Measurements from ENCODE around the gene TLR6.

The TLR6 gene

GRCh38 chr4:38867478-38868058 is 11.0 kb upstream of the TLR6 start, which contains the start of gene FAM114A1 (continued):
- TF ChIP-seq ZNF18 (tag by site-specific recombination; IDR thresholded peaks at IDR 0.05) (no peak), ZNF426 (tag by site-specific recombination; IDR thresholded peaks at IDR 0.05) (no peak), ZNF629 (tag by site-specific recombination; IDR thresholded peaks at IDR 0.05) (no peak), ZNF169 (tag by site-specific recombination; IDR thresholded peaks at IDR 0.05) (no peak), ZNF513 (tag by site-specific recombination; IDR thresholded peaks at IDR 0.05) (no peak), ZNF280C (tag by site-specific recombination; IDR thresholded peaks at IDR 0.05) (no peak), ELK4 (IDR thresholded peaks at IDR 0.05; ENCODE audit: borderline replicate concordance, low read depth, low read length) (no peak), ZNF335 (tag by site-specific recombination; conservative IDR thresholded peaks at IDR 0.05) (0 out of 2 replicates have a peak, but pooled peaks have one; percentile 10), ZBTB48 (tag by site-specific recombination; IDR thresholded peaks at IDR 0.05) (no peak), BCL11A (tag by site-specific recombination; IDR thresholded peaks at IDR 0.05; ENCODE audit: low read depth) (no peak), ZNF704 (tag by site-specific recombination; IDR thresholded peaks at IDR 0.05) (no peak), KLF10 (tag by site-specific recombination; IDR thresholded peaks at IDR 0.05) (no peak), ZNF701 (tag by site-specific recombination; IDR thresholded peaks at IDR 0.05) (no peak), KLF7 (tag by site-specific recombination; IDR thresholded peaks at IDR 0.05; ENCODE audit: borderline replicate concordance) (no peak)

- CTCF ChIA-PET, result interaction anchor here (0.5 to 1.9 kb wide), 6 partner anchors 34 to 945 kb away, joined by 3 to 9 read pairs (median 3); partner anchors contain the start of gene TLR10
- H3K4me3 ChIP-seq (ENCODE audit: low read depth, low read length), result peak overlapping the region; percentile 53
Measured at GRCh38 chr4:38866973-38867477, 10.4 kb upstream of the TLR6 start.

More at GRCh38 chr4:38866973-38867477, 10.4 kb upstream of the TLR6 start:
- peaks cover 0 to 20% of the 10 kb centered on the region in 2 experiments; a peak in 1 of 3 replicates for H3K36me3 ChIP-seq (ENCODE audit: control insufficient read depth in 2 of 2, insufficient read depth in 1 of 2, low read length in 2 of 2)
- H3K27ac ChIP-seq (ENCODE audit: extremely low read depth, low read depth, low read length), result no peak overlapping the region; the same call in 1 of the 2 replicates
- no peaks in the 10 kb centered on the region for H3K9me3 ChIP-seq (ENCODE audit: control insufficient read depth, insufficient read depth, low read depth, low read length)
- POLR2A ChIA-PET, result no interaction called here
- H3K4me1 ChIP-seq (ENCODE audit: control insufficient read depth, insufficient read depth, low read length), result peaks cover 3% of the 10 kb centered on the region; the same call in 1 of the 2 replicates
- TF ChIP-seq ZBTB6 (tag by site-specific recombination; IDR thresholded peaks at IDR 0.05) (no peak), IKZF3 (tag by site-specific recombination; IDR thresholded peaks at IDR 0.05) (peak; percentile 51; the same call in 1 of the 2 replicates), KLF1 (tag by site-specific recombination; IDR thresholded peaks at IDR 0.05) (no peak), ZNF335 (tag by site-specific recombination; conservative IDR thresholded peaks at IDR 0.05) (peak; percentile 72), ZNF776 (tag by site-specific recombination; IDR thresholded peaks at IDR 0.05; ENCODE audit: borderline replicate concordance) (no peak), ZNF692 (tag by site-specific recombination; IDR thresholded peaks at IDR 0.05) (peak; percentile 49; the same call in 1 of the 2 replicates), PRDM10 (tag by site-specific recombination; IDR thresholded peaks at IDR 0.05) (0 out of 2 replicates have a peak, but pooled peaks have one; percentile 19), GLIS1 (tag by site-specific recombination; IDR thresholded peaks at IDR 0.05) (0 out of 2 replicates have a peak, but pooled peaks have one; percentile 14)
